Heart right ventricle (tissue), 16 donors: ENCODE data around the gene CCDC185. TPM values are rescaled to one million over a fixed set of nuclear protein-coding genes. Genes with fewer than 3 reads are reported as not detected.

Source experiments
- ATAC-seq, 8 donors: fragments of 200-7000 bp; cut with Tn5 transposase; one replicate each; pipeline ENCODE4 v1.9.1; 2020; ENCODE audit warnings: mild to moderate bottlenecking in 8 of 8, moderate library complexity in 8 of 8, moderate number of reproducible peaks in 1 of 8
- DNase-seq, 2 donors: peaks; one replicate each; pipeline ENCODE4 v3.0.0-alpha.2; 2020
- H3K27ac ChIP-seq, 10 donors: fragments of 200-600 bp; sonication (generic) in 2 of 10; one replicate each; pipeline versions ENCODE4 v1.5.0 to v1.8.0; 2020 to 2022; ENCODE audit warnings: mild to moderate bottlenecking in 3 of 10
- H3K27me3 ChIP-seq, 7 donors: fragments of 200-600 bp; one replicate each; pipeline ENCODE4 v1.8.0; 2021 to 2022; ENCODE audit warnings: mild to moderate bottlenecking in 2 of 7
- H3K36me3 ChIP-seq, 9 donors: fragments of 200-600 bp; sonication (generic) in 1 of 9; one replicate each; pipeline versions ENCODE4 v1.5.0 to v1.8.0; 2020 to 2022; ENCODE audit warnings: mild to moderate bottlenecking in 2 of 9
- H3K4me1 ChIP-seq, 9 donors: fragments of 200-600 bp; sonication (generic) in 1 of 9; one replicate each; pipeline versions ENCODE4 v1.5.0 to v1.8.0; 2020 to 2022; ENCODE audit warnings: mild to moderate bottlenecking in 4 of 9
- H3K4me3 ChIP-seq, 10 donors: fragments of 200-600 bp; sonication (generic) in 2 of 10; one replicate each; pipeline versions ENCODE4 v1.5.0 to v1.8.0; 2020 to 2022; ENCODE audit warnings: mild to moderate bottlenecking in 7 of 10, moderate library complexity in 2 of 10
- H3K9me3 ChIP-seq, 11 donors: fragments of 200-600 bp in 10 of 11; sonication (generic) in 2 of 11; one replicate each; pipeline versions ENCODE4 v1.5.0 to v1.8.0; 2013 to 2022; ENCODE audit warnings: mild to moderate bottlenecking in 2 of 11, control low read depth in 1 of 11, moderate library complexity in 1 of 11
- WGBS, 2 donors: extraction: QIAGEN DNeasy Blood & Tissue Kit; methylation state at CpG; one replicate each; pipeline ENCODE4 v1.1.7; 2013; ENCODE audit warnings: inconsistent platforms in 1 of 2; 5-methylcytosine and 5-hydroxymethylcytosine counted together
- intact Hi-C, 10 donors: fragments of 100-400 bp; cut with DNase I; formaldehyde crosslinking; loops; one replicate each; pipeline versions ENCODE4 v1.11.1 to v1.14.2; 2022
- polyA plus RNA-seq, 2 donors: library from polyadenylated mRNA; stranded (reverse); fragments of 200-250 nt; gene quantifications; one replicate each; pipeline ENCODE4 v1.2.3, GENCODE V29; 2013
- total RNA-seq, 10 donors: library from RNA; stranded (reverse); fragmentation: NEBNext Ultra II Directional in 3 of 10; extraction: Animal tissue kit (Norgen Biotek cat#: 25700) in 3 of 10; gene quantifications; one replicate each; pipeline versions ENCODE4 v1.2.1 to v1.2.4, GENCODE V29; 2021 to 2023
- TF ChIP-seq, protein P1 (sequence below), 9 donors: fragments of 200-600 bp; sonication (generic) in 2 of 9; IDR thresholded peaks; one replicate each; pipeline versions ENCODE4 v1.5.0 to v1.8.0; 2021 to 2022; ENCODE audit warnings: antibody characterized with exemption in 9 of 9, mild to moderate bottlenecking in 5 of 9, moderate library complexity in 1 of 9
- donor health status: Arrhythmogenic right ventricular cardiomyopathy.
- donor health status: ischemic (EF 13 %, LVEDD 7.1; RV severe dilation, severe dysfunction).
- donor health status: healthy with polysubstance abuse.
- donor health status: DM: no; HTN: yes; CAD: no.
- donor health status: DM: no; HTN: no; CAD: no.
- donor health status: ischemic (EF 25% LVEDD 6.9; RV normal size, moderate dysfunction).
- donor health status: ischemic (EF 25% LVEDD 5.7; RV mildly dilated, moderate dysfunction).
- donor health status: healthy.
- donor health status: DM: yes; HTN: yes; CAD: no.
- donor health status: Ischemic cardiomyopathy.
- donor health status: ischemic (EF 35%, LVEDD 5.7; RV mildly dilated, moderate dysfunction).
- donor health status: nonischemic (EF 11% LVEDD 7.7; RV severe dilation, severe dysfunction).
- donor health status: DM: yes; HTN: yes; CAD: no.
- donor health status: PGD.
- donor health status: ischemic (EF 29% LVEDD 5.4; RV normal size, mild dysfunction).
- donor health status: nonischemic (EF 23%, LVEDD 6.1; RV moderate dilation, normal function).

The CCDC185 gene
- total and polyA plus RNA-seq, 12 donors, result not detected

DNA sequence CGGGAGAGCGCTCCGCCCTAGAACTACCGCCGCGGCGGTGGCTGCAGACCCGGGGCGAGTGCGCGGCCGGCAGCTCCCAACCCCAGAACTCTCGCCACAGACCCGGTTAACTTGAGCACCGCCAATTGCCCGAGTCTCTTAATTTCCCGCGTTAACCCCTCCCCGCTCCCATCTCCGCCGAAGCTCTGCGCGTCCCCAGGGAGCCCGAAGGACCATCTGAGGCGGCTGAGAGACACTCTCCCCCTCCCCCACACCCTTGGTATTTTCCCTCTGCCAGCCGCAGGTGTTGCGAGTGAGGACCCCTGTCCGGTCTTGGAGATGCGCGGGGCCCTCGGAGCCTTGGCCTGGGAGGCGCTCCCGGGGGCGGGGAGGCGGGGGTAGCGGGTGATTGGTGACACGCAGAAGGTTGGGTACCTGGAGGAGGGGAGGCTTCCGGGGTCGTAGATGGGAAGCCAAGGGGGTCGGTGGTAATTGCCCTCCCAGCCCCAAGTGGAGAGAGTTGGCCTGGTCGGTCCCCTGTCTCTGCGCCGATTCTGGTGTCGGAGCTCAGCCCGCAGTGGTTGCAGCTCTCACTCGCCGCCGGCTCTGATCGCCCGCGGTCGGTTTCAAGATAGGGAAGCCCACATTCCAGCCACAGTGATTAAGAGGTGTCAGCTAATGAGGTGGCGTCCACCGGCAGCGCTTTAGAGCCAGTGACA lies 28.4 kb upstream of the CCDC185 start:
- H3K36me3 ChIP-seq, result no peaks in the 10 kb centered on the region
- TF ChIP-seq, protein P1, sequence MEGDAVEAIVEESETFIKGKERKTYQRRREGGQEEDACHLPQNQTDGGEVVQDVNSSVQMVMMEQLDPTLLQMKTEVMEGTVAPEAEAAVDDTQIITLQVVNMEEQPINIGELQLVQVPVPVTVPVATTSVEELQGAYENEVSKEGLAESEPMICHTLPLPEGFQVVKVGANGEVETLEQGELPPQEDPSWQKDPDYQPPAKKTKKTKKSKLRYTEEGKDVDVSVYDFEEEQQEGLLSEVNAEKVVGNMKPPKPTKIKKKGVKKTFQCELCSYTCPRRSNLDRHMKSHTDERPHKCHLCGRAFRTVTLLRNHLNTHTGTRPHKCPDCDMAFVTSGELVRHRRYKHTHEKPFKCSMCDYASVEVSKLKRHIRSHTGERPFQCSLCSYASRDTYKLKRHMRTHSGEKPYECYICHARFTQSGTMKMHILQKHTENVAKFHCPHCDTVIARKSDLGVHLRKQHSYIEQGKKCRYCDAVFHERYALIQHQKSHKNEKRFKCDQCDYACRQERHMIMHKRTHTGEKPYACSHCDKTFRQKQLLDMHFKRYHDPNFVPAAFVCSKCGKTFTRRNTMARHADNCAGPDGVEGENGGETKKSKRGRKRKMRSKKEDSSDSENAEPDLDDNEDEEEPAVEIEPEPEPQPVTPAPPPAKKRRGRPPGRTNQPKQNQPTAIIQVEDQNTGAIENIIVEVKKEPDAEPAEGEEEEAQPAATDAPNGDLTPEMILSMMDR (IDR thresholded peaks at IDR 0.05), result no peak
- H3K27ac ChIP-seq, result peak overlapping the region in 1 of 10 donors; percentile 63
- no peaks in the 10 kb centered on the region for H3K9me3 ChIP-seq
- DNase-seq (peak; percentile 16 to 21), ATAC-seq (peak in 5 of 8 donors; percentile 6 to 38 (median 28))
- intact Hi-C loops, result loop anchor here in 2 of 10 donors (5.0 kb wide), 2 partner anchors 233 to 238 kb away; no protein-coding TSS in a partner anchor
- H3K4me1 ChIP-seq, result peaks cover 4 to 23% (median 17%) of the 10 kb centered on the region in 9 donors
- H3K27me3 ChIP-seq, result peaks cover 0 to 61% (median 11%) of the 10 kb centered on the region in 7 donors
- whole genome bisulfite sequencing, 2 donors, result 2% methylated on average over 52 to 55 of the region's 55 CpGs
- H3K4me3 ChIP-seq, result peak overlapping the region; percentile 35 to 68 (median 56)

- 74 to 75% methylated on average over 4 of the region's 4 CpGs for WGBS, 2 donors
- ATAC-seq, result no peak
- H3K27ac ChIP-seq, result no peak overlapping the region
- DNase-seq, result no peak
- H3K27me3 ChIP-seq, result peaks cover 0 to 20% (median 10%) of the 10 kb centered on the region in 7 donors
- no peaks in the 10 kb centered on the region for H3K36me3 ChIP-seq
- no peak overlapping the region for H3K4me3 ChIP-seq
- intact Hi-C loops, result no loop called here
- TF ChIP-seq, protein P1 (IDR thresholded peaks at IDR 0.05), result no peak
- no peaks in the 10 kb centered on the region for H3K4me1 ChIP-seq
- peaks cover 0 to 12% (median 6%) of the 10 kb centered on the region in 11 donors for H3K9me3 ChIP-seq
Measured at GRCh38 chr1:223374064-223374610, 19.1 kb upstream of the CCDC185 start.

DNA sequence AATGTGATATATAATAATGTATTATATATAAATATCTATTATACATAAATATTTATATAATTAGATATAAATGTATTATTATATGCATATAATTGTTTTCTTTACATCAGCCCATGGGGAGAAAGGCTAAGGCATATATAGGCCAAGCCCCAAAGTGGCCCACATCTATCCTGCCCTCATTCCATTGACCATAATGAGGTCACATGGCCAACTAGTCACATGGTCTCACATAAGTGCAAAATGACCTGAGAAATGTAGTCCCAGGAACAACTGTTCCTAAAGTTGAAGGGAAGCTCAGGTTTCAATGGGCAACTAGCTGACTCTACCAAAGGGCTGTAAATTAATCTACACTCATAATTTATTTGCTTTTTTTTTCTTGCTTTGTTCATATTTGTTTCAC lies 14.5 kb upstream of the CCDC185 start:
- Histone ChIP-seq H3K4me1 (no peaks in the 10 kb centered on the region), H3K9me3 (peaks cover 0 to 10% (median 6%) of the 10 kb centered on the region in 11 donors), H3K4me3 (no peak overlapping the region), H3K27me3 (peaks cover 0 to 17% (median 8%) of the 10 kb centered on the region in 7 donors), H3K36me3 (no peaks in the 10 kb centered on the region), H3K27ac (no peak overlapping the region)
- DNase-seq (no peak), ATAC-seq (no peak)
- TF ChIP-seq, protein P1 (IDR thresholded peaks at IDR 0.05), result no peak
- intact Hi-C loops, result no loop called here

GRCh38 chr1:223386013-223386412 lies 7.2 kb upstream of the CCDC185 start:
- no peak for ATAC-seq

More at GRCh38 chr1:223386013-223386412, 7.2 kb upstream of the CCDC185 start:
- Histone ChIP-seq H3K4me1 (no peaks in the 10 kb centered on the region), H3K9me3 (no peaks in the 10 kb centered on the region), H3K27ac (no peak overlapping the region), H3K27me3 (peaks cover 0 to 23% (median 8%) of the 10 kb centered on the region in 7 donors), H3K4me3 (no peak overlapping the region), H3K36me3 (no peaks in the 10 kb centered on the region)
- DNase-seq, result no peak
- TF ChIP-seq, protein P1 (IDR thresholded peaks at IDR 0.05), result no peak
- 77 to 79% methylated on average over 2 of the region's 2 CpGs for WGBS, 2 donors
- intact Hi-C loops, result no loop called here
